Measurements from ENCODE around the gene RBM48. TPM values are rescaled to one million over a fixed set of nuclear protein-coding genes. Genes with fewer than 3 reads are reported as not detected.

RBM48 gene
- total and polyA plus RNA-seq, 9 of the 15 experiments (the other 6 are each of a cell fraction or from before 2014, with no cell fraction given): 9.9 to 35.1 (median 16.3) TPM

DNA sequence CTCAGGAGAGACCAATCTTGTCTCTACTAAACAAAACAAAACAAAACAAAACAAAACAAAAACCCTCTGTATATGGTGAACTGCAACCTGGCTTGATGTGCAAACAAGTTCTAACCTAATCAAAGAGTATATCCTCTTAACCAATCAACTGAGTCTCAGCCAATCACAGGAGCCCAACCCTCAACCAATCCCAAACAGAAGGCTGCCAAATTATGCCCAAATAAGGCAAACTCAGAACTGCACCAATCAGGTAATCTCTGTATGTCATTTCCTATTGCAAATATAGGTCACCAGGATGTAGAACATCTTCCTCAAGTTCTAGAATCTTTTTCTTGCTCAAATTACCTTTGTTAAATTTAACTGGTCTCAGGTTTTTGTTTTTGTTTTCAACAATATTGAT lies 56.4 kb downstream of the RBM48 start:
- peak in 2 of 4 experiments; percentile 22 to 41 for DNase-seq (ENCODE audit: extremely low read depth in 1 of 4, low spot score in 3 of 4)
- FAIRE-seq: peak; percentile 19
- Histone ChIP-seq H4K20me1 (replicated peaks; ENCODE audit: control insufficient read depth, insufficient read depth, low read length) (peaks cover 21% of the 10 kb centered on the region), H3K9me3 (replicated peaks; ENCODE audit: control insufficient read depth, insufficient read depth, low read depth, low read length) (no peaks in the 10 kb centered on the region), H3K4me2 (ENCODE audit: insufficient read depth, low read length) (no peak overlapping the region), H3K9me1 (ENCODE audit: control insufficient read depth, insufficient read depth, low read length) (no peaks in the 10 kb centered on the region), H3K9ac (ENCODE audit: insufficient read depth in 1 of 2, low read depth in 2 of 2, low read length in 2 of 2) (no peak overlapping the region), H3K4me3 (no peak overlapping the region), H3K27me3 (ENCODE audit: control insufficient read depth in 2 of 2, insufficient read depth in 2 of 2, low read length in 2 of 2) (no peaks in the 10 kb centered on the region), H3K36me3 (ENCODE audit: control insufficient read depth, insufficient read depth, low read length) (peaks cover 60% of the 10 kb centered on the region), H2AFZ (ENCODE audit: low read depth, low read length) (no peak overlapping the region), H3K27ac (ENCODE audit: extremely low read depth, low read depth, low read length) (peak overlapping the region; percentile 61), H3K79me2 (ENCODE audit: control insufficient read depth, insufficient read depth, low read length) (peaks cover 96% of the 10 kb centered on the region), H3K4me1 (replicated peaks in 1 of 2; ENCODE audit: control insufficient read depth in 2 of 2, insufficient read depth in 2 of 2, low read length in 2 of 2) (peaks cover 10 to 13% of the 10 kb centered on the region in 2 experiments; a peak in 4 of 5 replicates)
- BruUV-seq (replicated peaks): no TSS peak
- ChIA-PET CTCF (ENCODE audit: low intra/inter-chr PET ratio) (no interaction called here), POLR2A (interaction anchor here (1.0 kb wide), 1 partner anchor 37 kb away, joined by 3 read pairs; no protein-coding TSS in a partner anchor)
- intact Hi-C loops (cut with micrococcal nuclease) (no loop called here), in situ Hi-C loops (cut with MboI) (no loop called here)
- TF ChIP-seq EP400 (IDR thresholded peaks at IDR 0.05) (peak; percentile 23; the same call in 1 of the 2 replicates), BRF1 (IDR thresholded peaks at IDR 0.05; ENCODE audit: borderline replicate concordance, extremely low read depth, insufficient read length) (no peak), DACH1 (IDR thresholded peaks at IDR 0.05; ENCODE audit: partially characterized antibody) (no peak), ZNF644 (tag; IDR thresholded peaks at IDR 0.05; ENCODE audit: low read depth) (0 out of 2 replicates have a peak, but pooled peaks have one; percentile 56), NEUROD1 (IDR thresholded peaks at IDR 0.05; ENCODE audit: borderline replicate concordance, low read depth, low read length, partially characterized antibody) (no peak), FOS (IDR thresholded peaks at IDR 0.05; ENCODE audit: extremely low read depth, insufficient read length) (peak; percentile 34), CC2D1A (IDR thresholded peaks at IDR 0.05) (0 out of 2 replicates have a peak, but pooled peaks have one; percentile 43), SRF (CRISPR knock-in tag; IDR thresholded peaks at IDR 0.05) (peak; percentile 97 to 100), RBM25 (IDR thresholded peaks at IDR 0.05; ENCODE audit: low read depth, low read length, severe bottlenecking) (peak; percentile 77), GABPA (tag; conservative IDR thresholded peaks at IDR 0.05; ENCODE audit: low read depth) (peak; percentile 44; the same call in 1 of the 2 replicates), NFYB (IDR thresholded peaks at IDR 0.05; ENCODE audit: extremely low read depth, insufficient read length) (peak; percentile 57), FOXM1 (IDR thresholded peaks at IDR 0.05; ENCODE audit: low read depth) (peak; percentile 27; the same call in 1 of the 2 replicates), FOXM1 (CRISPR knock-in tag; IDR thresholded peaks at IDR 0.05; ENCODE audit: low read depth) (no peak)
- 0 out of 3 replicates have a peak, but pooled peaks have one; percentile 6 for ATAC-seq
